Inflammatory macrophage (primary cell): ENCODE results near the gene MTUS2.

Source experiments
- DNase-seq, 2 donors: peaks; one replicate each; pipeline ENCODE4 v3.0.0-alpha.2; 2020 to 2022

The MTUS2 gene

DNA sequence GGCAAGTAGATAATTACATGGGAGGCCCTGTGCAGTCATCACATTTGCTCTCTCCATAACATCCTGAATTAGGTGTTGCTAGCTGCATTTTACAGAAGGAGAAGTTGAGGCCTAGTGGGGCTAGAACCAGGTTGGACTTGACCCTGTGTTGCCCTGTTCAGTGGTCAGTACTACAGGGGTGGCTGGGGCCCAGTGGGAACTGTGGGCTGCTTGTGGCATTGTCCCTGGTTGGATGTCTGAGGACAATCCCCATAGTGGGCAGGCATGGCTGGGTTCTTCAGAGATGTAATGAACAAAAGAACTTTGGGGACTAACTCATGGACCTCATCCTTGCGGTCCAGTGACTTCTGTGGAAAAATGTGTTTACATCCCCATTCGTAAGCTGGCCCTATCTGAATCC lies 38.9 kb downstream of the MTUS2 start:
- DNase-seq = no peak

DNA sequence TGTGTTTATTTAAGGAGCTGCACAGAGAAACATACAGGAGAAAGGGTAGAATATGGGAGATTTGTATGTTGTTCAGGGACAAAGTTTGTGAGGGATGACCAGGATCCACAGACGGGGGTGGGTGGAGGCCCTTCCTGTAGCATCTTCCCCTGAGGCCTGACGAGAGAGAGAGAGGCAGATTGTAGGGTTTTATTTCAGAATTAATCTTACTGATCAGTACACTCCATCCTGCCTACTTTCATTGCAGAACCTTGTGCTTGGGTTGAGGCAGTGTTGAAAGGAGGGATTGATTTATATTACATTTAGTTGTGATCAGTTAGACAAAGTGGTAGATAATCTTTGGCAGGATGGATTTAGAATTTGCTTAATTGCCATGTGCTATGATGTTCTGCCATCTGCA lies 39.6 kb downstream of the MTUS2 start:
- DNase-seq = no peak

DNA sequence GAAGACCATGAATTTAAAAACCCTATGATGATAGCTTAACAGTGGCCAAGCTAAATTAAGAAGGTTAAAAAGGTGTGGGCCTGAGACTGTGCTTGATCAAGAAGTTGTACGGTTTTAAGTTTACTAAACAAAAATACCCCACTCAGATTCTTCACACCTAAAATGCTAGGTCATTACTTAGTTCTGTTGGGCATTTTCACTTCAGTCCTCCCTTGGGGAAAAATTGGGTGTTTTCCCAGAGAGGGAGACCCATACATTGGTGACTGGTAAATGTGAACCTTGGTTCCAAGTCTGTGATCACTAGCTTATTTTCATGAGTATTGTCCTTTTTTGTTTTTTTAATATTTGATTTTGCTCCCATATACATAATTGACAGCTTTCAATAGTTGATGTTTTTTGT lies 44.4 kb downstream of the MTUS2 start:
- DNase-seq = no peak

DNA sequence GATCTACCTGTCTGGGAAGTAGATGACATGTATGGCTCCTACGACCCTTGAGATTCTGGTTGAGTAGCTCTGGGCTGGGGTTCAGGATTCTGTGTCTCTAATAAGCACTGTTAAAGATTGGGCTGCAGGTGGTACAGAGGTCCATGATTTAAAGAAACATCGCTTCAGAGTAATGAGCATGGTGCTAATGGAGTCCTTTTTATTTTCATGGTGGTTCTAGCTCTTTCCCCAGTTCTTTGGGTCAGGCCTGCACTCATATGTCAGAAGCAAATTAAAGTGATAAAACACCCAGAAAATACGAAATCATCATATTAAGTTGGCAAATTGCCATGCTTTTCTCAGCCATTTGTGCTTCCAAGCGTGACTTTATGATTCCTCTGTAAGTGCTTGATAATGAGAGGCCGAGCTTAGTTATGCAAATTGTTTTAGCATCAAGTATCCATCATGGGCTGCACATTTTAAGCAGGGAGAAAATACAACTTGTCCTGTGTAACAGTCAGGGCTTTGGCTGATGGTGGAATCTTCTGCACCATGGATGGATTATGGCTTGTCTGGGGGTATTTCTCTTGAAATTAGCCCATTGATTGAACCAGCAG lies 45.1 kb downstream of the MTUS2 start:
- DNase-seq = no peak

DNA sequence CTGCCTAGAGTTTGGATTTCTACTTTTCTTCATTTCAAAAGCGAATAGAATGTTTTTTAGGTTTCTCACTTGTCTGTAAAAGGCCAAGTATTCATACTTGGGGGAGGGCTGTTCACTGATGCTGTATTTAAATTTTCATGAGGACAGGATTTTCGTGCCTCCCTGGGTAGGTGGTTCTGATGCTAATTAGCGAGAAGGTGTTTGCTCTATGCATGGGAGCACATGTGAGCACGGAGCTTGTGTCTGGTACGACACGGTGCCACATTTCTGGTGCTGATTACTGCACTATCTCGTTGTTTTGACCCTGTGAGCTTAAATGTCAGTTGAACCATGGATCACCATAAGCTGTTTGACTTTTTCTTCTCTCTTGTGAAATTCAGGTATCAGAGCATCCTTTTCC lies 45.8 kb downstream of the MTUS2 start:
- DNase-seq = no peak

DNA sequence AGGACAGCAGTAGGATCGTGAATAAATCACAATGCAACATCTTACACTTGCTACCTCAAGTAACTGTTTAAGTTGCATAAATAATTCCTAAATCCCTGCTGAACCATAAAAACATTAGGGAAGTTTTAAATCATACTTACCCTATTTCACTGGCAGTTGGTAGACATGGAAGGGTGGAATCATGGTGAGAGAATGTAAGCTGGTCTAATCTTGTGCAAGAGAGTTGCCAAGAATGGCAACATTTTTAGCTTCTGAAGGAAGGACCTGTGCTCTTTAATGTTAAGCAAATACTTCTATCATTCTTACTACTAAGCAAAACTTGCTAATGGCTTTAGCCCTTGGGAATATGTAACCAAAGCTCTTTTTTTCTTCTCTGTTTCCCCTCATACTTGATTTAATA lies 46.8 kb downstream of the MTUS2 start:
- no peak for DNase-seq

DNA sequence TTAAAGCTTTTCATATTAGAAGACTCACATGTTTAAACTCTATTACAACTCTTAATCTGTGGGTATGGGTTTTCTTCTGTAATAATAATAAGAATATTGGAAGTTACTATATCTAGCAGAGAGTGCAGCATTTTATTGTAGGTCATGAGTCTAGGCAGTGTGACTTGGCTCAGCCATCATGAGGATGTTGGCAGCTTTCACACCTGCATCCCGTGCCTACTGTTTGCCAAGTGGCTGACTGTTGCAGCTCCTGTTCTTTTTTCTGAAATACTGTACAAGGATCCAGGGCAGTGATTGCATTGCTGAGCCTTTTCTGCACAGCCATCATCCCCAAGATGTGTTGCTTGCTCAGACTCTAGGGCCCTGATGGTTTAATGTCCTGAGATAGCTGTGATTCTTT lies 47.4 kb downstream of the MTUS2 start:
- DNase-seq = no peak

DNA sequence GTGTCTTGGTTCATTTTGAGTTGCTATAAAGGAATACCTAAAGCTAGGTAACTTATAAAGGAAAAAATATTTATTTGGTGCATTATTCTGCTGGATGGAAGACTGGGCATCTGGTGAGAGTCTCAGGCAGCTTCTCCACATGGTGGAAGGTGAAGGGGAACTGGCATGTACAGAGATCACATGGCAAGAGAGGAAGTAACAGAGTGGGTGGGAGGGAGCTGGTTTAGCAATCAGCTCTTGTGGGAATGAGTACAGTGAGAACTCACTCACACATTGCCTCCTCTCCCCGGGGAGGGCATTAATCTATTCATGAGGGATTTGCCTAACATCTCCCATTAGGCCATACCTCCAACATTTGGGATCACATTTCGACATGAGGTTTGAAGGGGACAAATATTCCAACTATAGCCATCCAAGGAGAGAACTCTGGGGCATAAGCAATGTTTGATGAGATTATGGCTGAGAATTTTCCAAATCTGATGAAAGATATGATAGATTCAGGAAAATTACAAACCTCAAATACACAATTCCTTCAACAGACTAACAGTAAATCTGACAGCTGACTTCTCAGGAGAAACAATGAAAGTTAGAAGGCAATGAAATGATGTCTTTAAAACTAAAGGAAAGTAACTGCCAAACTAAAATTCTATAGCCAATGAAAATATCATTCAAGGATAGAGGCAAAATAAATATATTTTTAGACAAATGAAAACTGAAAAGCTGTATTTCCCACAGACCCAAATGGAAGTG lies 52.5 kb downstream of the MTUS2 start:
- peak; percentile 72 to 88 for DNase-seq

DNA sequence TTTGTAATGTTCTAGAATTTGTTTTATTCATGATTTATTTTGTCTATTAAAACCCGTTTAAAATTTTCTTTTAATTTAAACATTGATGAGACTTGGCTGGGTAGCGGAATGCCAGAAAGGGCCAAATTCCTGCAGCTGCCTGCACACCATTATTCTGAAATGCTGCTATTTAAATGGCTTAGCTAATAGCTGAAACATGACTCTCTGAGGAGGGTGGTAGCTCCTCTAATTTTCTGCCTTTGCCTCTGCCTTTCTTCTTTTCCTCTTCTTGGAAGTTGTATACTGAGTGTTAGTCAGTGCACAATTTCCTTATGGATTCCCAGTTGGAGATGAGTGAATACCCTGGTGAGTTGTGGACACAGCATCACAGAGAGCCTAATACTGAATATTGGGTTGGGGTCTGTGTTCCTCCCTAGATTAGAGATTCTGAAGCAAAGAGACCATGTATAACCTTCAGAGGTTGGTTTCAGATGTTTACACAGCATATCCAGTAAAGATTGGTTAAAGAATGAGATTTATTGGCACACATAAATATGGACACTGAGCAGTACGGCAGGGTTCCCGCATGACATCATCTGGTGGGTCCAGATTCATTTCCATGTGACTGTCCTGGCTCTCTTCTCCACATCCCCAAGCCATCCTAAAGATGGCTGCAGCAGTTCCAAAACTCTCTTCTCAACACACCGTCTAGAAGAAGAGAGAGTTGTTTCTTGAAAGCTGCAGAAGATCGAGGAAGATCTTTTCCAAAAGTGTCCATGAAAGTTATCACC lies 55.9 kb downstream of the MTUS2 start:
- DNase-seq = no peak

DNA sequence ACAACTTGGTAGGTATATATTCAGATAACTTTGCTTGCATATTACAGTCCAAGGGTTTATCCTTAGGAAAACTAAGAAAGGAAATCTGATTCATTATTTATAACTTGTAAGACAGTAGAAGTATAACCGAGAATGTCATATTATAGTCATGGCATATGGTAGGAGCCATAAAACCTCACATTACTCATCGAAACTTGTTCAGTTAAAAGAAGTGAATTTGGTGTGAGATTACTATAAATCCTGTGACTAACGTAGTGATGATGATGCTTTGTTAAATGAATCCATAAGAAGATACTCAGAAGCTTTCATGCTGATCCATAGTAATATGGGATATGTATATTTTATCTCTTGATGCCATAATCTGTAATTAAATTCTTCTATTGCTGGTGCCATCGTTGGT lies 57.3 kb downstream of the MTUS2 start:
- no peak for DNase-seq

DNA sequence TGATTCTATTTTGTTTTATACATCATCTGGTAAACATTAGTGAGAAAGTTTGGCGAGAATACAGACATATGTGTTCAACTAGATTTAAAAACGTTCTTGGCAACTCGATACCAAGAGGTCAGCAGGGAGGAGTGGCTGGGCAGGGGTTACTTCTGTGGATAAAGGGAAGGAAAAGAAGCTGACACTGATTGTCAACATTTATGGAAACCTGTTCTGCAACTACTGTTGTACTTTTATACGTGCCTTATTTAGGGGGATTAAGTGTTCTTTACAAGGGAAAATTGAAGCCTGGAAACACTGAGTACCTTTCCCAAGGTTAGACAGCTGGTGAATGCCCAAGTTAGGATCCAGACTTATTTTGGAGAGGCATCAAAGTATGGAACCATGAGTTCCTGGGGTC lies 65.0 kb downstream of the MTUS2 start:
- DNase-seq = no peak

DNA sequence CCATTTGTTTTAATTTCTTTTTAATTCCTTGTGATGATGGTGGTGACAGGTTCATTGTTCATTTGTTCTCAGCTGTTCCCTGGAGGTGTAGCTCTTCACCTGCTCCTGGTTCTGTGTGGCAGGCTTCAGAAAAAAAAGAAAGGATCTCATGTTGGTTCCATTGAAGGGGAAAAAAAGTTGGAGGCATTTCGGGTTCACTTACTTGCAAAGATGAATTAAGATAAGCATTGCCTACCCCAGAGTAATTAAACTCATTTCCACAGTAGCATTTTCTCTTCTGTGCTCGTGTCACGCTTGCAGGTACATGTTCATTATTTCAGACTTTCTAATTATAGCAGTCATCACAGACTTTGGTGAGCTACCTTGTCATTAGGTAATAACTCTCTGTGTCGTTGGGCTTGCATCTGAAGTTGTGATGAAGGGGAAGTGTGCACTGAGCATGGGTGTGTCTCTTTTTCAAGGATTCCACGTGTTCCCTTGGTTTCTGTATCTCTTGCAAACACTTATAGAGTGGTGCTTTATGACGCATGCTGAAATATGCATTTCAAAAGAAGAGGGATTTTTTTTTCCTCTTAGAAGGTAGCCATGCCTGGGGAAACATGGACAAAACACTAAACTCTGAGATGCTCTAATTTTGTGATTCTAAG lies 69.1 kb downstream of the MTUS2 start:
- no peak for DNase-seq

DNA sequence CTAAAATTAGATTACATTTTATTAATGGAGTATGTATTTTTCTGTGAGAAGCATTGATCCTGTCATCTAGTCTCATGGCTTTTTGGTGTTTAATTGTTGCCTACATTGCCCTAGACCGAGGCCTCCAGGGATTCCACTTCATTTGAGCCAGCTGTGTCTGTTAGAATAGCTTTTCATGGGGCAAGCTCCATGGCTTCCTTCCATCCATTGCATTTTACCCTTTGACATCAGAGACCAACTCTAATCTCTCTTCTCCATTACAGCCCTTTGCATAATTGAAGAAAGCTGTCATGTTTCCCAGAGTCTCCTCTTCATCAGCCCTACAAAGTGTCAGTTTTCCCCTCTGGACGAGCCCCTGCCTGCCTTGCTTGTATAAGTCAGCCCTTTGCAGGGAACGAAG lies 70.6 kb downstream of the MTUS2 start:
- no peak for DNase-seq

DNA sequence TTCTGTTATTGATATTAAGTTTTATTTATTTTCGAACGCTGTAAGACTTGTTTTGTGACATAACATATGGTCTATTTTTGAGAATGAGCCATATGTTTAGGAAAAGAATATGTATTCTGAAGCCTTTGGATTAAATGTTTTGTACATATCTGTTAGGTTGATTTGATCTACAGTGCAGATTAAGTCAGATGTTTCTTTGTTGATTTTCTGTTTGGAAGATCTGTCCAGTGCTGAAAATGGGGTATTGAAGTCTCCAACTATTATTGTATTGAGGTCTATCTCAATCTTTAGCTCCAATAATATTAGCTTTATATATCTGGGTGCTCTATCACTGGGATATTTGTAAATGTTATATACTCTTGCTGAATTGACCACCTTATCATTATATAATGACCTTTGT lies 97.9 kb downstream of the MTUS2 start:
- DNase-seq = no peak

DNA sequence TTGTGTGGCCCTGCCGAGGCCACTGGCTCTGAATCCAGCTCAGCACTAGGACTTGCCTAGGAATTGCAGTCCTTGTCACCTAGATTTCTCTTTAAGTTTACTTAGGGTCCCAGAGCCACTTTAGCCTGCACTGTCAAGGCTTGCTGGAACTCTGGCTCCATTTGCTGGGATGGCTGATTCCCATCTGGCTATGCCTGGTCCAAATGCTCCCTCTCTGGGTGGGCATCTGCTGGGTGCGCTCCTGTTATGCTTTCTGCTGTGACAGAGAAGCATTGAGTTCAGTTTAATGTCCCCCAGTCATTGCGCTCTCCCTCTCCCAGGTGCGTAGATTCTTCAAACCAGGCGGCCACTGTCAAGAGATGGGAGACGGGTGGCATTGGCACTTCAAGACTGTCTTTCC lies 102.2 kb downstream of the MTUS2 start:
- no peak for DNase-seq

DNA sequence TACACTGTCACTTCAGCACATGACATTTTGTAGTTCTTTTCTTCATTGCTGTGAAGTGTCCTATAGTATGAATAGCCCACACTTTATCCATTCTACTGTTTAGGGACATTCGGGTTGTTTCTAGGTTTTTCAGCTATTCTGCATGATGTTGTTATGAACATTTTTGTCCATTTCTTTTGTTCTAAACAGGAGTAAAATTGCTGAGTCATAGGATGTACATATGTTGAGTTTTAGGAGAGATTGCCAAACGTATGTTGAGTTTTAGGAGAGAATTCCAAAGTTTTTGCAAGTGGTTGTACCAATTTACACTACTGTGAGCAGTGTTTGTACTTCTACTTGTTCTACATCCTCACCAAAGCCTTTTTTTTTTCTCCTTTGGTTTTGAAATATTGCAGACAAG lies 115.0 kb downstream of the MTUS2 start:
- no peak for DNase-seq

DNA sequence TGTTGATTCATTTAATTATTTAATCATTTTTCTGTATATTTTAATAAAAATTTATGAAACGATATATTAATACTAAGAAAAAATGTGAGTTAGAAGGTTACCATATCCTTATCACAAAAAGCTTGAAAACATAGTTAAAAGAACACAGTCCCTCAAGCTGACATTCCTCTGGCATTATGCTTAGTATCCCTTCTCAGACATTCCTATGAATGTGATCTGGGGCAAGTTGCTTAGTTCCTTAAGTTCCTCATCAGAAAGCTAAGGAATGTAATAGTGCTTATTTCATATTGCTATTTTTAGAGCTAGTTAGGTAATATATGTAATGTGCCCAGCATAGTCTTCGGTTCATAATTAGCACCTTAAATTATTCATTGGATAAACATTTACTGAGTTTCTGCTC lies 122.8 kb downstream of the MTUS2 start:
- no peak for DNase-seq

DNA sequence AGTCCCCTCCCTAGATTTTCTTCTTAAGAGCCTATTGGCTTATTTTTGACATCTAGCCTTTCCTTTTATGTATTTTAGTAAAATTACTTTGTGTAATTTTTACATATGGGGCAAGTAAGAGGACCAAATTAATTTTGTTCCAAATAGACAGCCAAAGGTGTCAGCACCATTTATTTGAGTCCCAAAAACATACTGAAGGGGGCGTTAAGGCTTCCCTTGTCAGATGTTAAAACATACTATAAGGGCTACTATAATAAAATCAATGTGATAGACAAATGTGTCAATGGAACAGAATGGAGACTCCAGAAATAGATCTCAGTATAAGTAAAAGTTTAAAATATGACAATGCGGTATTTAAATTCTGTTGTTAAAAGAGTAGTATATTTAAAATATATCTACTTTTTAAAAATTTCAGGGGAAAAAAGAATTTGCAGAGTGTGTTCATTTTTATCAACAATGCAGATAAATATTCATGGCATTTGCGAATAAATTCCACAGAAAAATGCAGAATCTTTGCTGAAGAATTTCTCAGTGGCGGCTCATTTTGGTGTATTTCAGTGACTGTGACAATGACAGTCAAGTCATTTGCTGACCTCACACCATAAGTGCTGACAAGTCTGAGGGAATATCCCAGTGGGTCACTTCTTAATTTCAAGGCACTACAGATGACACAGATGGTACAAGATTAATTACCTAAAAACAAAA lies 133.7 kb downstream of the MTUS2 start:
- DNase-seq = no peak

DNA sequence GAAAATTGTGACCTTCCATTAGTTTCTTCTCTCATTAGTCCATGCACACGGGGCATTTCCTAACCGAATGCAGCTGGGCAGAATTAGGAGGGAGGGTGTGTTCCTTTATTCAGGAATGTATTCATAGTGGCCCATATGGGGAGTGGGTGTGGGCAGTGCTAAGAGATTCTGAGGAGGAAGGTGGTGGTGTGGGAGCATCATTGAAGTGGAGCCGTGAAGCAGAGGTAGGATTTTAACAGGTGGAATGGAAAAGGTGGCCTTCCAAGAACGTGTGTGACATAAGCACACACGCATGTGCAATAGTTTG lies 134.2 kb downstream of the MTUS2 start:
- DNase-seq = no peak

DNA sequence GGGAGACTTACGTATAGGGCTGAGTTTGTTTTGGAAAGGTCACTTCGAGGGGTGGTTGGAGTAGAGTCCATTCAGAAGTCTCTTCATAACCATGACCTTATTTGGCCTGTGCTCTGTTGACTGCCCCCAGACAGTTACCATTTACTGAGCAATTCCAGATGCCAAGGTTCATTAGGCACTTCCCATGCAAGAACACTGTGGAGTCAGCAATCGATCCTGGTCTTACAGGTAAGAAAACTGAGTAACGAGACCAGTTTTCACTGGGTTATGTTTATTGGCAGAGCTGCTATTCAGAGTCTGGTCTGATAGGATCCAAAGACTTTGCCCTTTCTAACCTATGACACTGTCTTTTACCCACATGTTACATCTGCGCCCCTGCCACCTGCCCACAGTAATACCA lies 134.7 kb downstream of the MTUS2 start:
- DNase-seq = no peak

DNA sequence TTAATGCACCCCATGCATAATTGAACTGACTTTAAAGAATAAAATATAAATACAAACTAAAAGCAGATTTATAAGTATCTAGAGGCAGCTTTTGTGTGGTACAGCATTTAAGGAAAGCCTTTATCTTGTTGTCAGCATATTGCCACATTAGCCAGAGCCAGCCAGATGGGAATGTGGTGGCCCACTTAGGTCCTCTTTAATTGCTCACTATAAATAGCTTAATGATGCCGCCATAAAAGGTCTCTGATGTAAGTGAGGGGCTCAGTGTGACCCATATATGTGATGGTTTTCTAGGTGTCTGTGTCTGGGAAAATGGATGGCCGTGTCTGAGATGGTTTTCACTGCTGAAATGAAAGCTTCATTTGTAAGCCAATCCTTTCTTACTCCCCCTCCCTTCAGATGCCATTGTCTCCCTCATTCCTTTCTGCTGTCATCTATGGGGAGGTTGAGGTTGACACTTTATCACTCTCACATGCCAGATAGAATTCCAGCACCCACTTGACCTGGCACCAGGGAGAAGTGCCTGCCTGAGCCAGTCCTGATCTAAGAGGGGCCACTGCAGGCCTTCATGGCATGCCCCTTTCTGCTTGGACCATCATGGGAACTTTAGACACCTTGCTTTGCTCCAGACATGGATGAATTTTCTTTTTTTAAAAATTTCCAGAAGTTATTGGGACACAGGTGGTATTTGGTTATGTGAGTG lies 135.3 kb downstream of the MTUS2 start:
- DNase-seq = no peak

DNA sequence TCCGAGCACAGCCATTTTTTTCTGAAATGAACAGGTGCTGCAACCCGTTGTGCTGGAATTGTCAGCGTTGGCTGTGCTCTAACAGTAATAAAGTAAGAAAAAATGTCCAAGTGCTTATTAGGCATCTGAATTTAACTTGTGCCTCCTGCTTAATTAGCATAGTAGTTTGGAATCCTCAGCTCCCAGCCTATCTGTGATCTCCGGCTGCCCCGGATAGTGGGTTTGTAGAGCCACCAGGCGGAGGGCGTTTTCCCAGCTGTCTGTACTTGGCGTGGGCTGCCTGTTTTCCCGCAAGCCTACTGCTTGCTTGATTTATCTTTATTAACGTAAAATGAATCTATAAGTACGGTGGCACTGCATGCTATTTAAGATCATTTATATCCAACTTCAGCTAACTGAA lies 137.9 kb downstream of the MTUS2 start:
- DNase-seq = no peak

DNA sequence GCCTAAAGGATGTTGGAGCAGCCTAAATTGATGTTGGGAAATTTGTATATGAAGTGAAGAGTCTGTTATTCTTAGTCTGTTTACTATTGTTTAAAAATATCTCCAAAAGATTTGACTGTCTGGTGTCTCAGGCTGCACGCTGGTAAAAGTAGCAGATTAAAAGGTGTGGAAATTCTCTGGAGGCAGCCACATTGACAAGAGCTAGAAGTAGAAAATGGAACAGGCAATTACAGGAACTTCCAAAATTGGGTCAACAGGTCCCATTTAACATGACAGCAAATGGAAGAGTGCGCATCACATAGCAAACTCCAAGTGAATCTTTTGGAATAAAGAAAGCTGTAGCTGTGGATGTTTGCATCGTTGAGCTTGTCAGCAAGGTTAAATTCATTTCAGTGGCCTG lies 138.3 kb downstream of the MTUS2 start:
- DNase-seq = no peak
